Fibroblast of gingiva (primary cell): ENCODE results near the gene SULT1A3.
"Not testable (repeated sequence)": the region's sequence is repeated elsewhere in the genome, so short reads cannot be mapped to it uniquely, and the experiment has no call there.

ENCODE experiments used
- DNase-seq: peaks from one replicate; pipeline ENCODE4 v3.0.0-alpha.2; 2011; ENCODE audit warnings: low read depth

Gene SULT1A3

GRCh38 chr16:30199049-30199448 is at the start of gene SULT1A3:
TSS of gene SULT1A3 (plus strand) at chr16:30199255. CDS start at chr16:30200729, 1,474 bp downstream.
- not testable (repeated sequence) for DNase-seq

- DNase-seq: no peak
Measured at GRCh38 chr16:30151091-30151490, 48.0 kb upstream of the SULT1A3 start.

- DNase-seq: no peak
Measured at GRCh38 chr16:30152517-30152916, 46.5 kb upstream of the SULT1A3 start.

- no peak for DNase-seq
Measured at GRCh38 chr16:30155188-30155587, 43.9 kb upstream of the SULT1A3 start.

- DNase-seq: no peak
Measured at GRCh38 chr16:30157214-30157613, 41.8 kb upstream of the SULT1A3 start.

- no peak for DNase-seq
Measured at GRCh38 chr16:30163538-30163937, 35.5 kb upstream of the SULT1A3 start.

- DNase-seq: no peak
Measured at GRCh38 chr16:30166202-30166902, 32.7 kb upstream of the SULT1A3 start.

- DNase-seq: not testable (repeated sequence)
Measured at GRCh38 chr16:30168746-30169145, 30.3 kb upstream of the SULT1A3 start.

- not testable (repeated sequence) for DNase-seq
Measured at GRCh38 chr16:30169416-30169815, 29.6 kb upstream of the SULT1A3 start.

- not testable (repeated sequence) for DNase-seq
Measured at GRCh38 chr16:30170145-30170544, 28.9 kb upstream of the SULT1A3 start.

- DNase-seq: no peak
Measured at GRCh38 chr16:30173054-30173453, 26.0 kb upstream of the SULT1A3 start.

- not testable (repeated sequence) for DNase-seq
Measured at GRCh38 chr16:30176876-30177275, 22.2 kb upstream of the SULT1A3 start.

GRCh38 chr16:30179195-30179594 is 19.9 kb upstream of the SULT1A3 start:
- DNase-seq: no peak

GRCh38 chr16:30179931-30180330 is 19.1 kb upstream of the SULT1A3 start:
- DNase-seq: no peak

GRCh38 chr16:30180741-30181140 is 18.3 kb upstream of the SULT1A3 start:
- DNase-seq: no peak

GRCh38 chr16:30183233-30184095 is 15.6 kb upstream of the SULT1A3 start, which contains the start of gene CORO1A:
TSS of gene CORO1A (plus strand) at chr16:30183602. CDS start at chr16:30185210, 1,608 bp downstream.
- peak; percentile 64 for DNase-seq

GRCh38 chr16:30184096-30184890 is 14.8 kb upstream of the SULT1A3 start:
- no peak for DNase-seq

- DNase-seq: no peak
Measured at GRCh38 chr16:30184891-30185682, 14.0 kb upstream of the SULT1A3 start.

- DNase-seq: no peak
Measured at GRCh38 chr16:30185683-30186421, 13.2 kb upstream of the SULT1A3 start.

- no peak for DNase-seq
Measured at GRCh38 chr16:30186444-30186781, 12.6 kb upstream of the SULT1A3 start.
